Measurements from ENCODE around the gene POU6F2.

DNA sequence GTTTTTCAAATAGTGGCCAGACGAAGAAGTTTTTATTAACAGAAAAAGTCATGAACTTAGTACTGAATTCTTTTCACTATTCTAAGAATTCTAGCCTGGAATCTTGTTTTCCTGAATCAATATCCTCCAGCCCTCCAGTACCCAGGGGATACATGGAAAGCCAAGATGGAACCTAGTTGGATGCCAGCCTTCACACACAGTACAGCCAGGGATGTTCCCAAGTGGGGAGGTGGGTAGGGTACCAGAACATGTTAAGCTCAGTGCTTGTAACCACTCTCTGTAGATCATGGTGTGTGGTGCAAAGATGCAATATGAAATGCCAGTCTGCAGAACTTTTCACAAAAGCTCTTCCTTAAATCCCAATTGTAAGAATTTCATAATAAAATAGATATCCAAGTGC, 128.0 kb downstream of the POU6F2 start:
- TF ChIP-seq CTCF (conservative IDR thresholded peaks at IDR 0.05; ENCODE audit: low read depth, low read length): no peak
- TF ChIP-seq EZH2 (IDR thresholded peaks at IDR 0.05; ENCODE audit: borderline replicate concordance, low read depth, low read length, poor library complexity, severe bottlenecking): no peak

Data from A673 (cell line).